ENCODE results near the gene HTR4.

Gene HTR4

DNA sequence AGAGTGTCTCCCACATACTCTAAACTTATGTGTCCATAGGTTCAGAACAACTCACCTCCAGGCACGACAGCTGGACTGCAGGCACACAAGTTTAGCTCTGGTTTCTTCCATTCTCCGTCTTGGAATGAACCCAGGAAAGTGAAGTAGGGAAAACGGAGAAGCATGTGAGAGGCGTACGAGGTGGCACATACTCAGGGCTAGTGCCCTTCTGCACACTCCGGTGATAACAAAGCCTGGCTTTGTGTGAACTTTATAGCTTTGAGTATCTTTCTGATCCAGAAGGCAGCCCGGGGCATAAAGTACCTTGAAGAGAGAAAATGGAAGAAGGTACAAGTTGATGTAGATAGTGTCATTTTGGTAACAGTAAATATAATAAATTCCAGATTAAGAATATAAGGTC, 11.1 kb upstream of the HTR4 start:
- no peak for DNase-seq (ENCODE audit: low read depth in 2 of 2)

DNA sequence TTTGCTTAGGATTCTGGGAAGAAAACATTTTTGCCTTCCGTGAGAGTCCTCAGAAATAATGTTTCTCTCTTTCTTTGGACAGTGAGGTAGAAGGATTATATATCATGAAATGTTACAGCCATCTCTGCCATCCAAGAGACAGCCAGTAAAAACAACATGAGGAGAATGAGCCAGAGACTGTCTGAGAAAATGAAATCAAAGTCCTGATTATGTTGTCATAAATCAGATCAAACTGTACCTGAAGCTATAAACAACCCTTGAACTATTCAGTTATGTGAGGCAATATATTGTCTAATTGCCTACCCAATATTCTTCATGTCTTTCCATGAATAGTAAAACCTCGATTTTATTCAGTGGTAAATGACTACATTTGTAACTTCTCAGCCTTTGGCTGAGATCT, 9.2 kb upstream of the HTR4 start:
- no peak for DNase-seq (ENCODE audit: low read depth in 2 of 2)

DNA sequence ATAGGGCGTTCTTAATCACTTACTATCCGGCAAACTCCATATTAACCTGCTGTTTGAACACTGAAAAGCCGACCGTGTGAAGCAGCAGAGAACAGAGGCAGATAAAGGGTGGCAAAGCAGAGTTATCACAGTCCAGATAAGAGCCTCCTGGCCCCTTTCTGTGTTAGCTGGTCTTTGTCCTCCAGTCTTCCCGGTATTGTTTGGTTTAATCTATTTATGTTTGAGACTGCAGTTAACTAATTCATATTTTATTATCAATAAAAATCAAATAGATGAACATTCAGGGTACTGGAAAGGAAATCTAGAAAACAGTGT, 6.0 kb upstream of the HTR4 start:
- DNase-seq (ENCODE audit: low read depth in 2 of 2), result no peak

DNA sequence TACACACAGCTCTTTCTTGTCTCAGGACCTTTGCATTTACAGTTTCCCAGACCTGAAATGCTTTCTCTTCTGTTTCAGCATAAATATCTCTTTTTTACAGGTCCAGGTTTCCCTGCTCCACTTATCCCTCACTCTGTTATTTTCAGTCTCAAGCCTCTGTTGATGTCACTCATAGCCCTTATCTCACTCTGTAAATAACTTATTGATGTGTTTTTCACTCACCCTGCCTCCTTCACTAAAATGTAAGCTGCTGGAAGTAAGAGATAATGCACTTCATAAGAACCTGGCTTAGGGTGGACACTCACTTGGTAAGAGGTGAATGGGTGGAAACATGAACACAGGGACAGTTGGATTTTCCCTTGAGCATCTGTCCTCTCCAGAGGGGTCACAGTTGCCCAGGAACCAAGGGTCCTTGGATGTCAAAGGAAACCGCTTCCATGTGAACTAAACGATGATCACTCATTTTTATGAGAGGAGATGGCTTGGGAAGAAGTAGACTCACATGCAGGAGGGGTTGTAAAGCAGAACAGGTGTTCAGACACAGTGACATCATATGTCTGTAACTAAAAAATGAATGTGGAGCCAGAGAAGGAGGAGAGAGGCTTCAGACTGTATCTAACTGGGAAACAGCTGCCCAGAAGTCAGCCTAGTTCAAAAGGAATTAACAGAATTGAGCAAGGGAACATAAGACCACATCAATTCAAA, 5.5 kb upstream of the HTR4 start:
- DNase-seq (ENCODE audit: low read depth in 2 of 2), result no peak

DNA sequence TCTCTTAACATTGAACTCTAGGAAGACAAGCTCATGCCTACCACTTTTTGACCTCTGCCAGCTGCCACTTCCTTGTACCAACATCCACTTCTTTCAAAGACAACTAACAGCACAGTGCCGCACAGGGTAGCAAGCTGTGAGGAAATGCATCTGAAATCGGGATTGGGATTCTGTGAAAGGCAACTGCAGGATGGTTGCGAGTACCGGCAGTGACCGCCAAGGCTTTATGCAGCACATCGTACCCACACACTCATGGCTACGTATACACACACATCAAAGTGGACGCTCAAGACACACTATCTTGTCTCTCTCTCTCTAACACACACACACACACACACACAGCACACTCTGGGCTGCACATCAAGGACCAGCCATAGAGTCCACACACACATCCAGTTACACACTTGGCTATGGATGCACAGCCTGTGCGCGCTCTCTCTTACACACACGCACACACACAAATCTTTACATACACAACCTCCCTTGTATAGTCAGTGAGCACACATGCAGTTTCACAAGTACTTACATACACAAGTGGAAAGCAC, 964 bp downstream of the HTR4 start:
- DNase-seq (ENCODE audit: low read depth in 2 of 2), result no peak

GRCh38 chr5:148651528-148651927, 2.8 kb downstream of the HTR4 start:
- no peak for DNase-seq (ENCODE audit: low read depth in 2 of 2)

DNA sequence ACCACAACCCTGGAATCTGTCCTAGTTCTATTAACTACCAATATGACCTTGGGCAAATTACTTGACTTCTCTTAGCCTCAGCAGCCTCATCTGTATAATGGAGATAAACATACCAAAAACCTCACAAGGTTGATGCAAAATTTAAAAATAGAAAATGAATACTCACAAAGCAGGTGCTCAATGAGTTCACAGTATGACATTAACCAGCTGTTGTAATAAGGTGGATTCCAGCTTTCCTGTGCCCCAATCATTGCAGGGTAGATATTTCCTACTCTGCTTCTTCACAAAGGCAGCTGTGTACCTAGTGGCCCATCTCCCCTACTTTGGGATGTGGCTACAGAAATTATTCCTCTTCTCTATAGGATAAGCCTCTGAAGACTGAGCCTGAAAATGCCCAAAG, 8.8 kb downstream of the HTR4 start:
- DNase-seq (ENCODE audit: low read depth in 2 of 2), result no peak

DNA sequence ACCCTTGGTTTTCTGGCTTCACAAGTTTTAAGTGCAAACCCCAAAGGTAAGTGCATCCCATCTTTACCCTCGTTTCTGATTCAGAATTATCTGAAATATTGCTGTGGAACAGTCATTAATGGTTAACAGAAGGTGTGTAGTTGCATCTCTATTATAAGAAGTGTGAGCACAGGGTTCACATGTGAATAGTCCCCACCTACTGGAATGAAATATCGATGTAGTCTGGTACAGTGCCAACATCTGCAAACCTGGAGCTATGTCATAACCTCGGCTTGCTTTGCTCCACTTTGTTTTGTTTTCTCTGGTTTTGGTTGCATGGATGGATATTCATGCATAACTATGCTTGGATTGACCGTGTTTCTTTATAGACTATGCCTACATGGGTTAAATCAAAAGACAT, 12.6 kb downstream of the HTR4 start:
- no peak for DNase-seq (ENCODE audit: low read depth in 2 of 2)

DNA sequence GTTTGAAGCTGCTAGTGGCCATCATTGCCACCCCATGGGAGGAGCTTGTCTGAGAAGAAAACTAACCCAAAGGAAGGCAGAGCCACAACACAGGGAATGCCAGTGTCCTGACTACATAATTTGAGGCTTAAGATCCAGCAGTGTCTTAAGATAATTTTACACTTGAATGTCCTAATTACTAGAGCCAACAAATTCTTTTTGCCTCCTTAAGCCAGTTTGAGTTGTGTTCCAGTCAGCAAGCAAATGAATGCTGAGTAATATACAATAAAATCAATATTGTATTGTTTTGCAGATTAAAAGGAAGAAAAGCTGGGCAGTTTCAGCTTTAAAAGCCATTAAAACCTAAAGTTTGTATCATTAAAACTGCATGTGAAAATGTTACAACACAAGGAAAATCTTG, 13.9 kb downstream of the HTR4 start:
- no peak for DNase-seq (ENCODE audit: low read depth in 2 of 2)

DNA sequence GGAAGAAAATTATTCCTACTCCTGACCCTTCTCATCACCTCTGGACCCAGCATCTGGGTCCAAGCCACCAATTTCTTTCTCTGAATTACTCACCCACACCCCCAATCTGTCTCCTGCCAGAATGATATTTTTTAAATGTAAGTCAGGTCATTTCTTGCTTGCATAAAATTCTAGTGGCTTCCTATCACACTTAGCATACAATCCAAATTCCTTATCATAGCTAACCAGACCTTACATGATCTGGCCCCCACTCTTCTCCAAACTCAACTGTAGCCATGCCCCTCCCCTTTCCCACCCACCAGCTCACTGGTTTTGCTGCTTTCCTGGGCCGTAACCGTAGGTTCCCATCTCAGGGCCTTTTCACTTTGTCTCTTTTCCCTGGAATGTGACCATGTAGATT, 15.2 kb downstream of the HTR4 start:
- DNase-seq (ENCODE audit: low read depth in 2 of 2), result no peak

GRCh38 chr5:148636353-148636752, 18.0 kb downstream of the HTR4 start:
- DNase-seq (ENCODE audit: low read depth in 2 of 2), result no peak

DNA sequence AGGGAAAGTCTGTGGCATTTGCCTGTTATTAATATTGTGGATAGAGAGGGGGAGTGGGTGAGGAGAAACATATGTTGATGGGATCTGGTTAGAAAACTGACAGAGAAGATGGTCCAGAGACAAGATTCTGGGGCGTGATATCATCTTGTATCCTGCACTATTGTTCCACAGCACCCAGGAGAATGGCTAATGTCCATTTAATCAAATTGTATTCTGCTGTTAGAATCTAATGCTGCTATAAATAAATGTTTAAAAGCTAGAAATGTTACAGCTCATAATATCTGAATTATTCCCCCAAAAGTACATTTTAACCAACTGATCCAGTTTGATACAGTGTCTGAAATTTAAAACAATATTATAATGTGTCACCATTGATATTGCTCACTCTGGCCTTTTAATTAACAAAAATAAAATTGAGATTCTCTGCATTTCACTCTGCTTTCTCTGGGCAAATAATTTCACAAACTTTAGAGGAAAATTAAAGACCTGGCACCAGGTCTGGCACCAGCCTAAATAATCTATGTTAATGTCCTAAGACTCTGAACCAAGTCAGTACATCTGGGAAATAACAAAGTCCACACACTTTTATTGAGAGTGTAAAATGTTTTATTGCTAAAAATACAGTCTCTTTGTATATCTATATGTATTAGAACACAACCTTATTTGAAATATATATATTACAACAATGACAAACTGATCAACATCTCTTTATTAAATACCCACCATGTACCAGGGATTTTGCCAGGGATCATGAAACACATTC, 18.8 kb downstream of the HTR4 start:
- no peak for DNase-seq (ENCODE audit: low read depth in 2 of 2)

GRCh38 chr5:148633067-148633377, 21.3 kb downstream of the HTR4 start:
- no peak for DNase-seq (ENCODE audit: low read depth in 2 of 2)

GRCh38 chr5:148632255-148633066, 21.9 kb downstream of the HTR4 start:
- no peak for DNase-seq (ENCODE audit: low read depth in 2 of 2)

DNA sequence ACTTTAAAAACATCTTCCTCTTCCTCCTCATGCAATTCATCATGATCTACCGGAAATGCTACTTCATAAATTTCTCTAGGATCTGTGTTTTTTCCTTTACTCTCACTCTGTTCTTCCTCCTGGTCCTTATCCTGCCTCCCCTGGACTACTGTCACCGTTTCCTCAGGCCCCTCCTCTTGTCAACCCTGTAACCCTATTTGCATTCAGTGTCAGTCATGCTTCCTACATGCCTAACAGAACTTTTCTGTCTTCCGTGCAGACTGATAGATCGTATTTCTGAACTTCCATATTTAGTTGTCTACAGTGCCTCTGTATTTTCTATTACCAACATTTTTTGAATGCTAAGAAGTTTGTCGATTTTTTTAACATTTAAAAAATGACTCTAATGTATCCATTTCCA, 27.3 kb downstream of the HTR4 start:
- no peak for DNase-seq (ENCODE audit: low read depth in 2 of 2)

DNA sequence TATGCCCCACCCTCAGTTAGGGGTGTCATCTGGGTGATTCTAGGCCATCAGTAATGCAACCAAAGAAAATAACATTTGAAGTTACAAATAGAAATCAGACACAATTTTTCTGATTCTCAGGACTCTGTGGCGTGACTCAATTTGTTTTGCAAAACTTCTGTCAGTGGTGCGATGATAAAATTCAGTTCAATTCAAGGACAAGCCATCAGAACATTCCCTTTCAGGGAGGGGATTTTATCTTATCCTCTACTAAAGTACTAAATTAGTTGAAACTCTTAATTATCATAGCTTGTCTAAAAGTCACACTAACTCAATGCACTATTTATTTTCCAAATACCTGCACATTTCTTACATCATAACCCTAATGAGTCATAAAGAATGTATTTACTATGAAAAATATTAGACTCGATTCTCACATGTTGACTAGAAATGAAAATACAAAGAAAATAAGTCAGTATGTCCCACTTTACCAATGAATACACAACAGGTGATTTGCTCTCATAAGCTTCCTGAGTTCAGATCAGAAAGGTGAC, 28.2 kb downstream of the HTR4 start:
- no peak for DNase-seq (ENCODE audit: low read depth in 2 of 2)

- no peak for DNase-seq (ENCODE audit: low read depth in 2 of 2)
Observed at GRCh38 chr5:148625250-148625649, 29.1 kb downstream of the HTR4 start.

- no peak for DNase-seq (ENCODE audit: low read depth in 2 of 2)
Observed at GRCh38 chr5:148623741-148624140, 30.6 kb downstream of the HTR4 start.

- no peak for DNase-seq (ENCODE audit: low read depth in 2 of 2)
Observed at GRCh38 chr5:148623101-148623500, 31.2 kb downstream of the HTR4 start.

DNA sequence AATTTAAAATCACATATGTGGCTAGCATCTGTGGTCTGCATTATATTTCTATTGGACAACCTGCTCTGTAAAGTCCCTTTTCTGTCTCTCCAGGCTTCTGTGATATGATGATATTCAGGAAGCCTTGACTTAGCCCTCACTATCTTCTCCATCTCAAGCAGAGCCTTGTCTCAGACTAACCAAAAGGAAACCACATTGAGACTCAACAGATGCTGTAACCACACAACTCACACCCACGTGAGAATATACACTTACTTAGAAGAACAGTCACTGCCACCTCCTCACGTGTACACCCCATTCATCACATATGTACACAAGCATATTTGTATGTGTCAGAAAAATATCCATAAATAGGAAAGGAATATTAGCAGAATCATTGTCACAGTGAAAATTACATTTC, 33.6 kb downstream of the HTR4 start:
- DNase-seq (ENCODE audit: low read depth in 2 of 2), result no peak

DNA sequence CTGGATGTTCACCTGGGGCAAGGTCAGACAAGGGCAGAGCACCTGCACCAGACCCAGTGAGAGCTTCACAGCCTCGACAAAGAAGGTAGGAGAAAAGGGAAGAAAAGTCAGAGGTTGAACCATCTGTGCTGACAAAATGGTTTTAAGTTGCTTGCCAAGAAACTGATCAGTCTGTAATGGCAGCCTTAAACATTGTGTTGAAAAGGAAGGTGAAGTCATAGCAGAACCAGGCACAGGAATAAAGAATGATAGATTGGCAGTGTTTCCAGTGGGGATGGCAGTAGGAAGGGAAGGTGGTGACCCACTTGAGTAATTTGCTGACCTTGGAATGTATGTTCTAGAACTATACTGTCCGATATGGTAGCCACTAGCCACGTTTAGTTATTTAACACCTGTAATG, 34.2 kb downstream of the HTR4 start:
- DNase-seq (ENCODE audit: low read depth in 2 of 2), result no peak

DNA sequence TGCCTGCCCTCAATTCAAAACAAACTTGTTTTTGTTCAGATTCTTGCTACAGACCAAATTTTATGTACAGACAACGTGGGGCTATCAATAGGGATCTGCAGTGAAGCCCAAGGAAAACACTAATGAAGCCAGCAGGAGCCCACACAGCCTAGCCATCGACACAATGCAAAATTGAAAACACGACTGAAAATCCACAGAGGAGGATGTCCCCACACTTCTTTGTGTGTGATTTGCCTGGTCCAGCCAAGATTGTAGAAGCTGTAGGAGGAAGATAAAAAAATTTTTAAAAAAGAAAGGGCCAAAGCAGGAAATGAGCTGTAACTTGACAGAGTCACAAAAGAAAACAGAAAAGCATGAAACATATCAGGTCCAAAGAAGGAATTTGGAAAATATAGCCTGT, 34.8 kb downstream of the HTR4 start:
- DNase-seq (ENCODE audit: low read depth in 2 of 2), result no peak
